Stimulated activated CD4-positive, alpha-beta T cell treated with anti-CD3 and anti-CD28 coated beads, Interleukin-2, amount 100 ng/mL, for 4 hours (primary cell): Measurements from ENCODE around the gene PYGB.

Source experiments
- DNase-seq: peaks from one replicate; pipeline ENCODE4 v3.0.0-alpha.2; 2020; ENCODE audit warnings: low read depth

The PYGB gene

DNA sequence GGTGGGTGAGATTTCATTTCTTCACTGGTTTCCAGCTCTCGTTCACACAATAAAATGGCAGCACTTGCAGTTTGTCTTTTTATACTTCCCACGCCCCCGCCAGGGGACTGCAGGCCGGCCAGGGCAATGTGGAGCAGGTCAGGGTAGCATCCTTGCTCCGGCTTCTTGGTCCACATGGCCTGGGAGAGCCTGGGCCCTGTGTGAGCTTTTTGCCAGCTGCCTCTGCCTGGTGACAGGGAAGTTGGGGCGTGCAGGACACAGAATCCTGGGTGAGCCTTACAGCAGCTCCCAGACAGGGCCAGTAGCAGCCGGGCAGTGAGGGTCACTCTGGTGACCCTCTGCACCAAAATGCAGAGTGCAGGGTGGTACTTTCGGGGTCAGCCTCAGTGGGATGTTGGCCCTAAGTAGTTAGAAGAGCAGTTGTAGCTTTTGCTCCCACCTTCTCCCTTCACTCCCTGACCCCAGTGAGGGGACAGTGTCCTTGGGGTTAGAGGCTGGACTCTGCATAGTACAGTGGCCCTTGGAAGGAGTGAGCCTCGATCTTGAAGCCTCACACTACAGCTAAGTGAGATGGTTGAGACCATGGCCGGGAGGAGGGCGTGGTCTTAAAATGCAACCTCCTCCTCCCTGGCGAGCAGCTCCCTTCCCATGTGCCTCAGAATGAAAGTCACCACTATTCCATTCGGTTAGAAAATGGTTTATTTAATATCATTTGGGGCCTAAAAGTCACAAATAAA lies 23.8 kb downstream of the PYGB start:
- DNase-seq: no peak

- DNase-seq: no peak
Measured at GRCh38 chr20:25272223-25273000, 24.5 kb downstream of the PYGB start.

GRCh38 chr20:25273046-25273445 lies 25.2 kb downstream of the PYGB start:
- DNase-seq: no peak

DNA sequence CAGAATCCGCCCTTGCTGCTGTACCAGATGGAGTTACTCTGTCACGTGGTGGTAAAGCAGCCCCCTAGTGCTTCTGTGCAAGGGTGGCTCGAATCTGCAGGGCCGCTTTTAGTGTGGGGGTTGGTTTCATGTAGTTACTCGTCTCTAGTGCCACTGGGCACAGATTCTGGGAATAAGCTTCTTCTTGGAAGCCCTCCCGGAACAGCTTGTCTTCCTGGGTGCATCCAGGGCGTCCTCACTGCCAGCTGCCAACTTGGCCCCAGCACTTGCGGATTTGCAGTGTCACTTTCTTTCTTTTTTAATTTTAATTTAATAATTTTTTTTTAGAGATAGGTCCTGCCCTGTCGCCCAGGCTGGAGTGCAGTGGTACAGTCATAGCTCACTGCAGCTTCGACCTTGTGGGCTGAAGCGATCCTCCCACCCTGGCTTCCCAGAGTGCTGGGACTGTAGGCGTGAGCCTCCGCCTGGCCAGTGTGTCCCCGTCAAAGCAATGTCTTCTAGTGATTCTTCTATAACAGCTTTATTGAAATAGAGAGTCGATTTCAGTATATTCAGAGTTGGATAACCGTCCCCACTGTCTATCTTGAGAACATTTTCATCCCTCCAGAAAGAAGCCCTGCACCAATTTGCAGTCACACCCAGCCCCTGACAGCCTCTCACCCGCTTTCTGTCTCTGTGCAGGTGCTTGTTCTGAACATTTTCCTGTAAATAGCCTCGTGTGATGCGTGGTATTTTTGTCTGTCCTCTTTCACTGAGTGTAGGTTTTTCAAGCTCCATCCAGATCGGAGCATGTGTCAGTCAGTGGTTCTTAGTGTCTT lies 25.9 kb downstream of the PYGB start:
- DNase-seq: no peak

- no peak for DNase-seq
Measured at GRCh38 chr20:25274481-25274880, 26.6 kb downstream of the PYGB start.

GRCh38 chr20:25274891-25275812 lies 27.3 kb downstream of the PYGB start:
- DNase-seq: no peak

- no peak for DNase-seq
Measured at GRCh38 chr20:25275813-25276532, 28.1 kb downstream of the PYGB start.

GRCh38 chr20:25276533-25277050 lies 28.7 kb downstream of the PYGB start:
- no peak for DNase-seq

DNA sequence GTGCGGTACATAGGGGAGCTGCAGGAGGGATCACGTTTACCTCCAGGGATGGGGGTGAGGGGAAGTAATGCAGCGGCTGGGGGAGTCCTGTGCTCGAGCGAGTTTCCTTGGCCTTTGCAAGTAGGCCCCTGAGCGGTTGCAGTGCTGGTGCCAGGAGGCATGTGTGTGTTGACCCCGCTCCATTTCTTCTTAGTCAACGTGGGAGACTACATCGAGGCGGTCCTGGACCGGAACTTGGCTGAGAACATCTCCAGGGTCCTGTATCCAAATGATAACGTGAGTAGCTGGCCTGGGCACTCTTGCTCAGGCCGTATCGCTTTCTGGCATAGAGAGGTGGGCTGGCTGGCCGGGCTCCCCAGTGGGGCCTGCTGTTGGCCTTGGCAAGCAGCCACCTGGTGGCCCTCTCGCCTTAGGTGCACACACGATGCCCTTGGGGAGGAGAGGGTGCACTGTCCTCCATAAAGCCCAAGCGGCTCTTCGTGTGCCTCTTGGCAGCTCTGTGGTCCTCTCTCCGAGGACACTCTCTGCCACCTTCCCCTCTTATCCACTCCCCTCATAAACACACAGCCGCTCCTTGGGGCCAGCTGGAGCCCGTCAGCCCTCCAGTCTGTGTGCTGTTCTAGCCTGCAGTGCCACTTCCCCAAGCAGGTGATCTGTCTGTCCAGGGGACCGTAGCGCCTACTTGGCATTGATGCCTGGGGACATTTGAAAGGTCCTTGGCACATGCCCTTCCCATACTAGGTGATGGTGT lies 29.3 kb downstream of the PYGB start:
- no peak for DNase-seq

GRCh38 chr20:25277941-25278521 lies 30.1 kb downstream of the PYGB start:
- DNase-seq: no peak

GRCh38 chr20:25278636-25279361 lies 30.9 kb downstream of the PYGB start:
- no peak for DNase-seq

DNA sequence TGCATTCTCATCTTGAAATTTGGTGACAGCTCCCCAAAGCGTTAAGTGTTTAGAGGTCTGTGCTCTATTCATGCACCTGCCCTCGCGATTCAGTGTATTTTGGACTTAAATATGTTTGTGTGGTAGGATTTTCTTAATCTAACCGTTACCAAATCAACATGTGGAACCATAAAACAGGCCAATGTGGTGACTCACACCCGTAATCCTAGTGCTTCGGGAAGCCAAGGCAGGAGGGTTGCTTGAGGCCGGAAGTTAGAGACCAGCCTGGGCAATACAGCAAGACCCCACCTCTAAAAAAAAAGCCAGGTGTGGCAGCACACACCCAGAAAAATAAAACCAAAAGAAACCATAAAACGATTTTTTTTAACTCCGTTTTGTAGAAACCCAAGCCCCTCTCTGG lies 31.5 kb downstream of the PYGB start:
- DNase-seq: no peak

DNA sequence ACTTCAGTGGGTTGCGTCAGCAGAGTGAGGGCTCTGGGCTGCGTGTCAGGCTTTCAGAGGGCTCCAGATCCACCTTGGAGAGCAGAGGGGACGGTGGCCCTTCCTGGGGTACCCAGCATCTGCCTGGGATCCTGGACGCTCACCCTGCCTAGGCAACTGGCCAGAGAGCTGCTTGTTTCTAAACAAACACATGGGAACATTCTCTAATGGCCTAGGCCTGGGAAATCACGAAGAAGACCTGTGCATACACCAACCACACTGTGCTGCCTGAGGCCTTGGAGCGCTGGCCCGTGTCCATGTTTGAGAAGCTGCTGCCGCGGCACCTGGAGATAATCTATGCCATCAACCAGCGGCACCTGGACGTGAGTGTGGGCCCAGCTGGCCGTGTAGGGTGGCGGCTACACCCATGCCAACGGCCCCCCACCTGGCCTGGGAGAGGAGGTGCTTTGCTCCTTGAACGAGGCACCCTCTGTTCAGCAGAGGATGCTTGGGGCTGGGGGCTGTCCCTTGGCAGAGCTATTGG lies 32.2 kb downstream of the PYGB start:
- DNase-seq: no peak

- DNase-seq: no peak
Measured at GRCh38 chr20:25280574-25281535, 33.0 kb downstream of the PYGB start.

GRCh38 chr20:25281541-25281991 lies 33.7 kb downstream of the PYGB start:
- no peak for DNase-seq

DNA sequence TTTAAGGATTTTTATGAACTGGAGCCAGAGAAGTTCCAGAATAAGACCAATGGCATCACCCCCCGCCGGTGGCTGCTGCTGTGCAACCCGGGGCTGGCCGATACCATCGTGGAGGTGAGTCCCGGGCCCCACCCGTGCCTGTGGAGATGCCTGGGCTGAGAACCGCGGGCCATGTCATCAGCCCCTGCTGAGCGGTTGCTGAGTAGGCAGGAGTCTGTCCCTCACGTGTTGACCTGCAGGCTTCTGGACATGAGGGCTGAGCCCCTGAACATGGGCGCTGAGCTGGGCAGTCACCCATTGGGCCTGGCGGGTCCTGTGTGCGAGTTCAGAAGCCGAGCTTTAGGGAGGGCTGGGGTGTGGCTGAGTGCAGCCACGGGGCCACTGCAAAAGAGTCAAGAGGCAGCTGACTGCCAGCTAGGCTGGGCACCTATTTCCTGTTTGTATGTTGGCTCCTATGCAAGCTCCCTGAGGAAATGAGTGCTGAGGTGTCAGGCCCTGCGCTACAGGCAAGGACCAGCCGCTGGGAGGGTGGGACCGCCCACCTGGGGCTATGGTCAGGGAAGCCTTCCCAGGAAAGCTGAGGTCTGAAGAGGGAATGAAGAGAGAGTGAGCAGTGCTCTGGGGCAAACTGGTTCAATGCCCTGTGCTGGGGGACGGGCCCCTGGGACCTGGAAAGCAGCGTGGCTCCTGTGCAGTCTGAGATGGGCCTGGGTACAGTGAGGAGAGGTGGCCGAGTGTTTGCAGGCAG lies 34.3 kb downstream of the PYGB start:
- no peak for DNase-seq

DNA sequence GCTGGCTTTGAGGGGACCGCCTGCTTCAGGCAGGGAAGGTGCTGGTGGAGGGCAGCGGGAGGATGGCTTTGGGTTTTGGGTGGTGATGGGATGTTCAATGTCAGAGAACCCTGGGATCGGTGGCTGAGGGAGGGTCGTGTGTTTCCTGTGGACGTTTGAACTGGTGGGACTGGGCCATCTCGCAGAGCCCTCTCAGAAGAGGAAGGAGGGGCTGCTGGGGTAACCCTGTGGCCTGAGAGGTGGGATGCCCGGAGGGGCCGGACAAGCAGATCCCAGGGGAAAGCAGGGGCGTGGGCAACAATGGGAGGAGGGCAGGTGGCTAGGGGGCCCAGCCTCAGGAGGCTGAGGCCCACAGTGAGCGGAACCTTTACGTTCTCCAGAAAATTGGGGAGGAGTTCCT lies 34.9 kb downstream of the PYGB start:
- no peak for DNase-seq
